HepG2 (cell line): ENCODE data around the gene KATNAL2. TPM values are rescaled to one million over a fixed set of nuclear protein-coding genes. Genes with fewer than 3 reads are reported as not detected.

Source experiments
- ATF6 ChIP-seq: sonication (generic); formaldehyde crosslinking; conservative IDR thresholded peaks from 2 replicates; pipeline ENCODE4 v1.4.0; 2020; ENCODE audit warnings: missing genetic modification reagents
- CENPBD1 ChIP-seq: sonication (generic); formaldehyde crosslinking; IDR thresholded peaks from 2 replicates; pipeline ENCODE4 v1.8.0; 2022; ENCODE audit warnings: missing genetic modification reagents, low read depth, mild to moderate bottlenecking, borderline replicate concordance
- GMEB2 ChIP-seq: IDR thresholded peaks from 2 replicates; pipeline ENCODE4 v1.6.1; 2016; ENCODE audit warnings: missing biosample characterization, missing genetic modification reagents, low read depth
- IRF9 ChIP-seq: sonication (generic); formaldehyde crosslinking; IDR thresholded peaks from 2 replicates; pipeline ENCODE4 v1.8.0; 2022; ENCODE audit warnings: missing genetic modification reagents, mild to moderate bottlenecking, borderline replicate concordance
- MLLT10 ChIP-seq: sonication (generic); formaldehyde crosslinking; IDR thresholded peaks from 2 replicates; pipeline ENCODE4 v1.4.0; 2020; ENCODE audit warnings: missing genetic modification reagents
- MXD1 ChIP-seq: sonication (generic); formaldehyde crosslinking; IDR thresholded peaks from 2 replicates; pipeline ENCODE4 v1.4.0; 2020; ENCODE audit warnings: mild to moderate bottlenecking, missing genetic modification reagents
- MXD4 ChIP-seq: IDR thresholded peaks from 2 replicates; pipeline ENCODE4 v1.6.1; 2016; ENCODE audit warnings: mild to moderate bottlenecking, missing biosample characterization, missing genetic modification reagents
- POGK ChIP-seq: sonication (generic); formaldehyde crosslinking; conservative IDR thresholded peaks from 2 replicates; pipeline ENCODE4 v1.8.0; 2022; ENCODE audit warnings: mild to moderate bottlenecking, moderate library complexity, missing genetic modification reagents
- ZFP36L2 ChIP-seq: sonication (generic); formaldehyde crosslinking; IDR thresholded peaks from 2 replicates; pipeline ENCODE4 v1.4.0; 2020; ENCODE audit warnings: missing genetic modification reagents
- ZFP41 ChIP-seq: sonication (generic); formaldehyde crosslinking; IDR thresholded peaks from 2 replicates; pipeline ENCODE4 v1.4.0; 2020; ENCODE audit warnings: mild to moderate bottlenecking, missing genetic modification reagents, borderline replicate concordance
- ZNF589 ChIP-seq: sonication (generic); formaldehyde crosslinking; conservative IDR thresholded peaks from 2 replicates; pipeline ENCODE4 v1.8.0; 2022; ENCODE audit warnings: mild to moderate bottlenecking, moderate library complexity, missing genetic modification reagents
- ZNF609 ChIP-seq: sonication (generic); formaldehyde crosslinking; IDR thresholded peaks from 2 replicates; pipeline ENCODE4 v1.4.0; 2020; ENCODE audit warnings: mild to moderate bottlenecking, missing genetic modification reagents, borderline replicate concordance
- ZNF672 ChIP-seq: sonication (generic); formaldehyde crosslinking; IDR thresholded peaks from 2 replicates; pipeline ENCODE4 v1.8.1; 2022; ENCODE audit warnings: missing genetic modification reagents
- ZNF75D ChIP-seq: sonication (generic); formaldehyde crosslinking; IDR thresholded peaks from 2 replicates; pipeline ENCODE4 v1.8.1; 2023; ENCODE audit warnings: missing genetic modification reagents, mild to moderate bottlenecking, borderline replicate concordance
- ZSCAN9 ChIP-seq: IDR thresholded peaks from 2 replicates; pipeline ENCODE4 v1.6.1; 2016; ENCODE audit warnings: borderline replicate concordance
- polyA plus RNA-seq, 8 experiments: library from polyadenylated mRNA; depleted of rRNA in 3 of 8; stranded (reverse) in 7 of 8; unstranded in 1 of 8; fragments of >200 nt; fragmentation: Illumina TruSeq in 4 of 8; extraction: Trizol in 4 of 8; gene quantifications; 2 replicates each; pipeline versions ENCODE4 v1.2.1 to v1.2.3, GENCODE V29; 2011 to 2016; ENCODE audit warnings: low read depth in 4 of 8, missing spikeins in 1 of 8, mixed read lengths in 1 of 8; ENCODE audit not compliant: insufficient read depth in 1 of 8
- total RNA-seq, 5 experiments: library from RNA; depleted of rRNA; stranded (reverse); fragments of >200 nt; fragmentation: Illumina TruSeq; extraction: Trizol; gene quantifications; 2 replicates each; pipeline ENCODE4 v1.2.3, GENCODE V29; 2016; ENCODE audit warnings: low read depth in 1 of 5

The KATNAL2 gene
- total and polyA plus RNA-seq, 2 of the 13 experiments (the other 11 are each of a cell fraction or from before 2014, with no cell fraction given), result not detected

- TF ChIP-seq POGK (no peak), ZFP41 (CRISPR knock-in tag) (no peak), ZNF672 (no peak), ZFP36L2 (no peak), IRF9 (CRISPR knock-in tag) (peak; percentile 59; the same call in 1 of the 2 replicates), ZNF609 (no peak), CENPBD1 (CRISPR knock-in tag) (0 out of 2 replicates have a peak, but pooled peaks have one; percentile 17), MLLT10 (CRISPR knock-in tag) (no peak), GMEB2 (CRISPR knock-in tag) (no peak), MXD1 (CRISPR knock-in tag) (peak; percentile 79), ATF6 (CRISPR knock-in tag) (no peak), ZNF589 (CRISPR knock-in tag) (peak; percentile 60; the same call in 1 of the 2 replicates), ZNF75D (CRISPR knock-in tag) (no peak), ZSCAN9 (CRISPR knock-in tag) (no peak), MXD4 (CRISPR knock-in tag) (peak; percentile 58; the same call in 1 of the 2 replicates)
Observed at GRCh38 chr18:47150029-47150823, 232.8 kb downstream of the KATNAL2 start, which contains the start of gene HDHD2 (continued).
